Calu3 (cell line): ENCODE data around the gene FSCN2. TPM values are rescaled to one million over a fixed set of nuclear protein-coding genes. Genes with fewer than 3 reads are reported as not detected.
"Not testable (repeated sequence)": the region's sequence is repeated elsewhere in the genome, so short reads cannot be mapped to it uniquely, and the experiment has no call there.

Source experiments
- BruUV-seq: library from RNA; stranded (reverse); fragments of 400-500 nt; replicated peaks from 2 replicates; lab custom pipeline; 2021; lab: Mats Ljungman, UMichigan
- CTCF ChIA-PET: fragments of 300-600 bp; sonication (Branson Sonifier 250); formaldehyde crosslinking; loops from one replicate; lab custom pipeline; 2022; ENCODE audit warnings: antibody characterized with exemption; lab: Charles Lee
- DNase-seq: peaks from one replicate; pipeline ENCODE4 v3.0.0; 2022
- H3K27ac Mint-ChIP-seq: one replicate; pipeline ENCODE4 v1.8.0; 2022; ENCODE audit warnings: mixed read lengths; ENCODE audit not compliant: unreplicated experiment
- H3K27me3 Mint-ChIP-seq: one replicate; pipeline ENCODE4 v1.8.0; 2022; ENCODE audit warnings: mixed read lengths; ENCODE audit not compliant: unreplicated experiment
- H3K36me3 Mint-ChIP-seq: one replicate; pipeline ENCODE4 v1.8.0; 2022; ENCODE audit warnings: mild to moderate bottlenecking, moderate library complexity, mixed read lengths; ENCODE audit not compliant: insufficient read depth, unreplicated experiment
- H3K4me1 Mint-ChIP-seq: one replicate; pipeline ENCODE4 v1.8.0; 2022; ENCODE audit warnings: mild to moderate bottlenecking, low read depth, mixed read lengths; ENCODE audit not compliant: unreplicated experiment
- H3K4me3 Mint-ChIP-seq: one replicate; pipeline ENCODE4 v1.8.0; 2022; ENCODE audit warnings: mild to moderate bottlenecking, low read depth, moderate library complexity, mixed read lengths; ENCODE audit not compliant: unreplicated experiment
- H3K9me3 Mint-ChIP-seq: one replicate; pipeline ENCODE4 v1.8.0; 2022; ENCODE audit warnings: low read depth, mixed read lengths; ENCODE audit not compliant: unreplicated experiment
- intact Hi-C: fragments of 100-400 bp; cut with micrococcal nuclease; formaldehyde crosslinking; loops from one replicate; pipeline ENCODE4 v1.10.0; 2022; ENCODE audit not compliant: unreplicated experiment
- total RNA-seq: library from RNA; stranded (reverse); gene quantifications from 2 replicates; pipeline ENCODE4 v1.2.3, GENCODE V29; 2022
- TF ChIP-seq, protein P1 (sequence below): fragments of 200-600 bp; IDR thresholded peaks from one replicate; pipeline ENCODE4 v1.8.0; 2022; ENCODE audit warnings: antibody characterized with exemption; ENCODE audit not compliant: unreplicated experiment

FSCN2 gene
- total RNA-seq, 1 experiment from 2014 or later: 5.5 TPM

DNA sequence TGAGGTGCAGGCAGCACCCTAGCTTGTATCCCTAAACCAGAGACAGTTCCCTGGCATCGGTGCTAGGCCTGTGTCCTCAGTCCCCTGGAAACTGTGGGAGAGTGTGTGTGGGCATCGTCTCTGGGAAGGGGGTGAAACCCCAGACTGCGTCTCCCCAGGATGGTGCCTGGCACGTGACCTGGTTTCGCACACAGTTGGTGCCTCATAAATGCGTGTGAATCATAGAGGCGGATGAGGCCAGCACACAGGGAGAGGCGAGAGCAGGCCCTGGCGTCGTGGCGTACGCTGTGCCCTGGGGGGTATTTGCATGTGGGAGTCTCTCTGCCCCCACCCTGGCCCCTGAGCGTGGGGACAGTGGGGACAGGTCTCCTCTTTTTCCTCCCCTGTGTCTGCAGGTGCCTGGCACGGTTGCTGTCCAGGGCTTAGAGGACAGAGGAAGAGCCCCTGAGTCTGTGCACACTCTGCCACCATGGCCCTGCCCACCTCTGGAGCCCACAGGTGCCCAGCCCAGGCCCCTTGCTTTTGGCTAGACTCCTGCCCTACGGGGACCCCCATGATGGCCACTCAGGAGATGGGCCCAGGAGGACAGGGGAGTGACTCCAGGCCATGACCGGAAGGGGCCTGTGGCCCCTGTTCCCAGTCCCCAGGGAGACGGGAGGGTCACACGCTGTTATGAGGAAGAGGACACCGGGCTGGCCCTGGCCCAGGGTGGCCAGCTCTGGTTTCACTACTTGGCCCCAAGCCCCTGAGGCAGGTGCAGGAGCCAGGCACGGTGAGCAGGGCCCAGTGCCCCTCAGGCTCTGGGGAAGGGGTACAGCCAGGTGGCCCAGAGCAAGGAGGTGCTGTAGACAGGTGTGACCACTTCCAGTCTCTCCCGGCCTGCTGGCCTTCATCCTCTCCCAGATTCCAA is 1.3 kb upstream of the FSCN2 start:
- TF ChIP-seq, protein P1, sequence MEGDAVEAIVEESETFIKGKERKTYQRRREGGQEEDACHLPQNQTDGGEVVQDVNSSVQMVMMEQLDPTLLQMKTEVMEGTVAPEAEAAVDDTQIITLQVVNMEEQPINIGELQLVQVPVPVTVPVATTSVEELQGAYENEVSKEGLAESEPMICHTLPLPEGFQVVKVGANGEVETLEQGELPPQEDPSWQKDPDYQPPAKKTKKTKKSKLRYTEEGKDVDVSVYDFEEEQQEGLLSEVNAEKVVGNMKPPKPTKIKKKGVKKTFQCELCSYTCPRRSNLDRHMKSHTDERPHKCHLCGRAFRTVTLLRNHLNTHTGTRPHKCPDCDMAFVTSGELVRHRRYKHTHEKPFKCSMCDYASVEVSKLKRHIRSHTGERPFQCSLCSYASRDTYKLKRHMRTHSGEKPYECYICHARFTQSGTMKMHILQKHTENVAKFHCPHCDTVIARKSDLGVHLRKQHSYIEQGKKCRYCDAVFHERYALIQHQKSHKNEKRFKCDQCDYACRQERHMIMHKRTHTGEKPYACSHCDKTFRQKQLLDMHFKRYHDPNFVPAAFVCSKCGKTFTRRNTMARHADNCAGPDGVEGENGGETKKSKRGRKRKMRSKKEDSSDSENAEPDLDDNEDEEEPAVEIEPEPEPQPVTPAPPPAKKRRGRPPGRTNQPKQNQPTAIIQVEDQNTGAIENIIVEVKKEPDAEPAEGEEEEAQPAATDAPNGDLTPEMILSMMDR: no peak
- Mint-ChIP-seq H3K4me3 (no peak overlapping the region), H3K36me3 (peaks cover 27% of the 10 kb centered on the region), H3K9me3 (no peaks in the 10 kb centered on the region), H3K4me1 (no peaks in the 10 kb centered on the region), H3K27me3 (peaks cover 50% of the 10 kb centered on the region), H3K27ac (no peak overlapping the region)
- no TSS peak for BruUV-seq
- CTCF ChIA-PET: no interaction called here
- intact Hi-C loops: no loop called here
- no peak for DNase-seq

DNA sequence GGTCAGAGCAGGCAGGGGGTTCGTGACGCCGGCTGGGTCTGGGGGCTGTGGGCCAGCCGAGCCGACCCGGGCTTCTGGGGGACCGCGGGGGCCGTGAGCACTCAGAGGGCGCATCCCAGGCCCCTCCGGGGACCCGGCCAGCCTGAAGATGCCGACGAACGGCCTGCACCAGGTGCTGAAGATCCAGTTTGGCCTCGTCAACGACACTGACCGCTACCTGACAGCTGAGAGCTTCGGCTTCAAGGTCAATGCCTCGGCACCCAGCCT is 140 bp downstream of the FSCN2 start:
- Mint-ChIP-seq H3K4me1 (no peaks in the 10 kb centered on the region), H3K27ac (no peak overlapping the region), H3K4me3 (no peak overlapping the region), H3K36me3 (peaks cover 27% of the 10 kb centered on the region), H3K27me3 (peaks cover 50% of the 10 kb centered on the region), H3K9me3 (no peaks in the 10 kb centered on the region)
- CTCF ChIA-PET: interaction anchor here (0.5 kb wide), 1 partner anchor 28 kb away, joined by 3 read pairs; no protein-coding TSS in a partner anchor
- TF ChIP-seq, protein P1: no peak
- BruUV-seq: no TSS peak
- intact Hi-C loops: no loop called here
- no peak for DNase-seq

DNA sequence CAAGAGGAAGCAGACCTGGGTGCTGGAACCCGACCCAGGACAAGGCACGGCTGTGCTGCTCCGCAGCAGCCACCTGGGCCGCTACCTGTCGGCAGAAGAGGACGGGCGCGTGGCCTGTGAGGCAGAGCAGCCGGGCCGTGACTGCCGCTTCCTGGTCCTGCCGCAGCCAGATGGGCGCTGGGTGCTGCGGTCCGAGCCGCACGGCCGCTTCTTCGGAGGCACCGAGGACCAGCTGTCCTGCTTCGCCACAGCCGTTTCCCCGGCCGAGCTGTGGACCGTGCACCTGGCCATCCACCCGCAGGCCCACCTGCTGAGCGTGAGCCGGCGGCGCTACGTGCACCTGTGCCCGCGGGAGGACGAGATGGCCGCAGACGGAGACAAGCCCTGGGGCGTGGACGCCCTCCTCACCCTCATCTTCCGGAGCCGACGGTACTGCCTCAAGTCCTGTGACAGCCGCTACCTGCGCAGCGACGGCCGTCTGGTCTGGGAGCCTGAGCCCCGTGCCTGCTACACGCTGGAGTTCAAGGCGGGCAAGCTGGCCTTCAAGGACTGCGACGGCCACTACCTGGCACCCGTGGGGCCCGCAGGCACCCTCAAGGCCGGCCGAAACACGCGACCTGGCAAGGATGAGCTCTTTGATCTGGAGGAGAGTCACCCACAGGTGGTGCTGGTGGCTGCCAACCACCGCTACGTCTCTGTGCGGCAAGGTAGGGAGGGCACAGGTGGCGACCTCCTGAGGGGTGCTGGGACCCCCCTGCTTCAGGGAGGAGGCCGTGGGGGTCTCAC is 667 bp downstream of the FSCN2 start:
- Mint-ChIP-seq H3K4me3 (no peak overlapping the region), H3K27me3 (peaks cover 50% of the 10 kb centered on the region), H3K36me3 (peaks cover 27% of the 10 kb centered on the region), H3K4me1 (no peaks in the 10 kb centered on the region), H3K27ac (no peak overlapping the region), H3K9me3 (no peaks in the 10 kb centered on the region)
- TF ChIP-seq, protein P1: no peak
- intact Hi-C loops: no loop called here
- CTCF ChIA-PET: no interaction called here
- no peak for DNase-seq
- no TSS peak for BruUV-seq

DNA sequence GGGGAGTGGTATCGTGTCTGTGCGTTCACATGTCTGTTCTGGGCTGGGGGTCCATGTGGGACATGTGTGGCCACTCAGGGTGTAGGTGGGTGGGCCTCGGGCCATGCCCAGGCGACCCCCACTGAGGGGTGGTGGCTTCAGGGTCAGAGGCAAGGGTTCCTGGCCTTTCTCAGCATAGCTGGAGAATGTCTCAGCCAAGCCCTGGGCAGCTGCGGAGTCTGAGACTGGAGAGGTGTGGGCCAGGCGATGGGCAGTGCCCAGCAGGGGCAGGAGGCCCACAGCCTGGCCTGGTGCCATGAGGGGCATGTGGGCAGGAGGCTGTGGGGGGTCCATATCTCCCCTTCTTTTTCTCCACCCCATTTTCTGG is 1.2 kb downstream of the FSCN2 start:
- Mint-ChIP-seq H3K4me3 (no peak overlapping the region), H3K27ac (no peak overlapping the region), H3K36me3 (peaks cover 27% of the 10 kb centered on the region), H3K4me1 (no peaks in the 10 kb centered on the region), H3K9me3 (no peaks in the 10 kb centered on the region), H3K27me3 (peaks cover 47% of the 10 kb centered on the region)
- DNase-seq: no peak
- no TSS peak for BruUV-seq
- intact Hi-C loops: no loop called here
- CTCF ChIA-PET: no interaction called here
- TF ChIP-seq, protein P1: no peak

DNA sequence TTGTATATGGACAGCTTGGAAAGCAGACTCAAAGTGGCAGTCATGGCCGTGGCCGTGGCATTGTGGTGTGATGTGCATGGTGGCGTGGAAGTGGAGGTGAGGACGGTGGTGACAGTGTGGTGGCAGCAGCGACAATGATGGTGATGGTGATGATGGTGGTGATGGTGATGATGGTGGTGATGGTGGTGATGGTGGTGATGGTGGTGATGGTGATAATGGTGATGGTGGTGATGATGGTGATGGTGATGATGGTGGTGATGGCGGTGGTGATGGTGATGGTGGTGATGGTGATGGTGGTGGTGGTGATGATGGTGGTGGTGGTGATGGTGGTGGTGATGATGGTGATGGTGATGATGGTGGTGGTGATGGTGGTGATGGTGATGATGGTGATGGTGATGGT is 2.8 kb downstream of the FSCN2 start:
- H3K9me3 Mint-ChIP-seq, DNase-seq, H3K27ac Mint-ChIP-seq, H3K4me1 Mint-ChIP-seq, CTCF ChIA-PET, BruUV-seq, H3K4me3 Mint-ChIP-seq, intact Hi-C loops: not testable (repeated sequence)
- Mint-ChIP-seq H3K27me3 (peaks cover 48% of the 10 kb centered on the region), H3K36me3 (peaks cover 30% of the 10 kb centered on the region)

DNA sequence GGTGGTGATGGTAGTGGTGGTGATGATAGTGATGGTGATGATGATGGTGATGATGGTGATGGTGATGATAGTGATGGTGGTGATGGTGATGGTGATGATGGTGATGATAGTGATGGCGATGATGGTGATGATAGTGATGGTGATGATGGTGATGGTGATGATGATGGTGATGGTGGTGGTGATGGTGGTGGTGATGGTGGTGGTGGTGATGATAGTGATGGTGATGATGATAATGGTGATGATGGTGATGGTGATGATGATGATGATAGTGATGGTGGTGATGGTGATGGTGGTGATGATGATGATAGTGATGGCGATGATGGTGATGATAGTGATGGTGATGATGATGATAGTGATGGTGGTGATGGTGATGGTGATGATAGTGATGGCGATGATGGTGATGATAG is 3.8 kb downstream of the FSCN2 start:
- intact Hi-C loops, H3K4me3 Mint-ChIP-seq, DNase-seq, BruUV-seq, H3K9me3 Mint-ChIP-seq, CTCF ChIA-PET, H3K27ac Mint-ChIP-seq, H3K4me1 Mint-ChIP-seq: not testable (repeated sequence)
- Mint-ChIP-seq H3K27me3 (peaks cover 39% of the 10 kb centered on the region), H3K36me3 (peaks cover 25% of the 10 kb centered on the region)
